Measurements from ENCODE around the gene SKIL.
A peak's percentile ranks its signal among the peaks of the same experiment; 100 is the strongest.

SKIL gene

GRCh38 chr3:170405101-170405500 lies 47.6 kb downstream of the SKIL start:
- H3K9me3 ChIP-seq (ENCODE audit: control insufficient read depth, insufficient read depth, low read length) = no peaks in the 10 kb centered on the region
- H3K36me3 ChIP-seq (ENCODE audit: insufficient read depth, low read length) = no peaks in the 10 kb centered on the region
- H3K9ac ChIP-seq (ENCODE audit: low read depth, low read length) = no peak overlapping the region
- H3K4me1 ChIP-seq (ENCODE audit: insufficient read depth, low read length) = no peaks in the 10 kb centered on the region

- H3K4me1 ChIP-seq (ENCODE audit: insufficient read depth, low read length) = no peaks in the 10 kb centered on the region; the same call in 1 of the 2 replicates
- H3K36me3 ChIP-seq (ENCODE audit: insufficient read depth, low read length) = no peaks in the 10 kb centered on the region
- H3K9me3 ChIP-seq (ENCODE audit: control insufficient read depth, insufficient read depth, low read length) = no peaks in the 10 kb centered on the region
- no peak overlapping the region for H3K9ac ChIP-seq (ENCODE audit: low read depth, low read length)
Measured at GRCh38 chr3:170410428-170411029, 53.0 kb downstream of the SKIL start.

- Histone ChIP-seq H3K9ac (ENCODE audit: low read depth, low read length) (no peak overlapping the region), H3K4me1 (ENCODE audit: insufficient read depth, low read length) (no peaks in the 10 kb centered on the region; the same call in 1 of the 2 replicates), H3K36me3 (ENCODE audit: insufficient read depth, low read length) (no peaks in the 10 kb centered on the region), H3K9me3 (ENCODE audit: control insufficient read depth, insufficient read depth, low read length) (no peaks in the 10 kb centered on the region)
Measured at GRCh38 chr3:170413291-170413690, 55.8 kb downstream of the SKIL start.

- H3K4me1 ChIP-seq (ENCODE audit: insufficient read depth, low read length) = no peaks in the 10 kb centered on the region; the same call in 1 of the 2 replicates
Measured at GRCh38 chr3:170414202-170414663, 56.7 kb downstream of the SKIL start.

GRCh38 chr3:170417090-170417489 lies 59.6 kb downstream of the SKIL start:
- no peak overlapping the region for H3K9ac ChIP-seq (ENCODE audit: low read depth, low read length)
- H3K36me3 ChIP-seq (ENCODE audit: insufficient read depth, low read length) = no peaks in the 10 kb centered on the region
- H3K4me1 ChIP-seq (ENCODE audit: insufficient read depth, low read length) = no peaks in the 10 kb centered on the region; the same call in 1 of the 2 replicates
- H3K9me3 ChIP-seq (ENCODE audit: control insufficient read depth, insufficient read depth, low read length) = no peaks in the 10 kb centered on the region

More at GRCh38 chr3:170414202-170414663, 56.7 kb downstream of the SKIL start:
- Histone ChIP-seq H3K36me3 (ENCODE audit: insufficient read depth, low read length) (no peaks in the 10 kb centered on the region), H3K9me3 (ENCODE audit: control insufficient read depth, insufficient read depth, low read length) (no peaks in the 10 kb centered on the region), H3K9ac (ENCODE audit: low read depth, low read length) (no peak overlapping the region)

GRCh38 chr3:170418422-170419398 lies 61.2 kb downstream of the SKIL start, which contains the start of gene CLDN11:
CLDN11 (plus strand) TSS chr3:170418868; CDS start chr3:170419067, 199 bp downstream.
- Histone ChIP-seq H3K4me1 (ENCODE audit: insufficient read depth, low read length) (no peaks in the 10 kb centered on the region), H3K9ac (ENCODE audit: low read depth, low read length) (peak within 1 kb of the TSS; percentile 44; the same call in 1 of the 2 replicates), H3K36me3 (ENCODE audit: insufficient read depth, low read length) (no peaks in the 10 kb centered on the region)

GRCh38 chr3:170419557-170420087 lies 62.1 kb downstream of the SKIL start:
- Histone ChIP-seq H3K9ac (ENCODE audit: low read depth, low read length) (peak overlapping the region; percentile 44; the same call in 1 of the 2 replicates), H3K36me3 (ENCODE audit: insufficient read depth, low read length) (no peaks in the 10 kb centered on the region), H3K9me3 (ENCODE audit: control insufficient read depth, insufficient read depth, low read length) (no peaks in the 10 kb centered on the region), H3K4me1 (ENCODE audit: insufficient read depth, low read length) (no peaks in the 10 kb centered on the region)

More at GRCh38 chr3:170418422-170419398, 61.2 kb downstream of the SKIL start, which contains the start of gene CLDN11:
- no peaks in the 10 kb centered on the region for H3K9me3 ChIP-seq (ENCODE audit: control insufficient read depth, insufficient read depth, low read length)

- no peaks in the 10 kb centered on the region for H3K36me3 ChIP-seq (ENCODE audit: insufficient read depth, low read length)
- H3K9me3 ChIP-seq (ENCODE audit: control insufficient read depth, insufficient read depth, low read length) = no peaks in the 10 kb centered on the region
- H3K4me1 ChIP-seq (ENCODE audit: insufficient read depth, low read length) = 0 out of 2 replicates have a peak, but pooled peaks cover 2% of the 10 kb centered on the region
- H3K9ac ChIP-seq (ENCODE audit: low read depth, low read length) = peak overlapping the region; percentile 44; the same call in 1 of the 2 replicates
Measured at GRCh38 chr3:170420307-170420821, 62.8 kb downstream of the SKIL start.

- Histone ChIP-seq H3K9me3 (ENCODE audit: control insufficient read depth, insufficient read depth, low read length) (no peaks in the 10 kb centered on the region), H3K9ac (ENCODE audit: low read depth, low read length) (no peak overlapping the region), H3K4me1 (ENCODE audit: insufficient read depth, low read length) (peaks cover 6% of the 10 kb centered on the region; the same call in 1 of the 2 replicates), H3K36me3 (ENCODE audit: insufficient read depth, low read length) (no peaks in the 10 kb centered on the region)
Measured at GRCh38 chr3:170421111-170421641, 63.7 kb downstream of the SKIL start.

GRCh38 chr3:170421758-170422157 lies 64.2 kb downstream of the SKIL start:
- Histone ChIP-seq H3K36me3 (ENCODE audit: insufficient read depth, low read length) (no peaks in the 10 kb centered on the region), H3K9me3 (ENCODE audit: control insufficient read depth, insufficient read depth, low read length) (no peaks in the 10 kb centered on the region), H3K4me1 (ENCODE audit: insufficient read depth, low read length) (peaks cover 6% of the 10 kb centered on the region; the same call in 1 of the 2 replicates), H3K9ac (ENCODE audit: low read depth, low read length) (no peak overlapping the region)

GRCh38 chr3:170423001-170423615 lies 65.6 kb downstream of the SKIL start:
- Histone ChIP-seq H3K9me3 (ENCODE audit: control insufficient read depth, insufficient read depth, low read length) (no peaks in the 10 kb centered on the region), H3K4me1 (ENCODE audit: insufficient read depth, low read length) (peaks cover 6% of the 10 kb centered on the region; the same call in 1 of the 2 replicates), H3K36me3 (ENCODE audit: insufficient read depth, low read length) (no peaks in the 10 kb centered on the region), H3K9ac (ENCODE audit: low read depth, low read length) (no peak overlapping the region)

GRCh38 chr3:170424879-170425278 lies 67.4 kb downstream of the SKIL start:
- Histone ChIP-seq H3K4me1 (ENCODE audit: insufficient read depth, low read length) (peaks cover 6% of the 10 kb centered on the region; the same call in 1 of the 2 replicates), H3K9me3 (ENCODE audit: control insufficient read depth, insufficient read depth, low read length) (no peaks in the 10 kb centered on the region), H3K9ac (ENCODE audit: low read depth, low read length) (no peak overlapping the region), H3K36me3 (ENCODE audit: insufficient read depth, low read length) (no peaks in the 10 kb centered on the region)

- H3K4me1 ChIP-seq (ENCODE audit: insufficient read depth, low read length) = peaks cover 6% of the 10 kb centered on the region; the same call in 1 of the 2 replicates
- H3K36me3 ChIP-seq (ENCODE audit: insufficient read depth, low read length) = no peaks in the 10 kb centered on the region
Measured at GRCh38 chr3:170425491-170426239, 68.2 kb downstream of the SKIL start.

More at GRCh38 chr3:170425491-170426239, 68.2 kb downstream of the SKIL start:
- Histone ChIP-seq H3K9me3 (ENCODE audit: control insufficient read depth, insufficient read depth, low read length) (no peaks in the 10 kb centered on the region), H3K9ac (ENCODE audit: low read depth, low read length) (no peak overlapping the region)
